B cell (primary cell): ENCODE results near the gene PPT2. TPM values are rescaled to one million over a fixed set of nuclear protein-coding genes. Genes with fewer than 3 reads are reported as not detected.

Source experiments
- ATAC-seq: fragments of 200-7000 bp; cut with Tn5 transposase; one replicate; pipeline ENCODE4 v1.10.0; 2021; ENCODE audit warnings: low read depth, mild to moderate bottlenecking, moderate number of reproducible peaks, moderate library complexity
- CTCF ChIA-PET: fragments of 350-600 bp; sonication (Branson Sonifier 250); formaldehyde crosslinking; loops from one replicate; lab custom pipeline; 2021; ENCODE audit warnings: antibody characterized with exemption, inconsistent platforms; lab: Charles Lee
- POLR2A ChIA-PET: fragments of 350-600 bp; sonication (Branson Sonifier 250); formaldehyde crosslinking; loops from one replicate; lab custom pipeline; 2021; ENCODE audit warnings: antibody characterized with exemption; lab: Charles Lee
- DNase-seq: peaks from one replicate; pipeline ENCODE4 v3.0.0; 2013
- H2AFZ ChIP-seq: 2 replicates; pipeline ENCODE4 v1.6.1; 2012; ENCODE audit warnings: mild to moderate bottlenecking, low read depth, low read length; ENCODE audit not compliant: insufficient read depth, poor library complexity, severe bottlenecking
- H3K27ac ChIP-seq, 2 donors: 1 replicate in 1 of 2; 2 replicates in 1 of 2; pipeline ENCODE4 v1.5.1; 2012 to 2013; ENCODE audit warnings: low read length in 2 of 2, mild to moderate bottlenecking in 2 of 2, moderate library complexity in 1 of 2
- H3K27me3 ChIP-seq, 4 experiments: fragments of 200-600 bp in 1 of 4; sonication (generic) in 1 of 4; replicated peaks in 1 of 4; 1 replicate in 2 of 4; 2 replicates in 2 of 4; pipeline versions ENCODE4 v1.6.1 to v1.7.0; 2013 to 2016; ENCODE audit warnings: low read length in 3 of 4, mild to moderate bottlenecking in 2 of 4, mixed read lengths in 1 of 4, moderate library complexity in 1 of 4; ENCODE audit not compliant: insufficient read depth in 4 of 4, control insufficient read depth in 3 of 4; ENCODE audit errors: control extremely low read depth in 1 of 4
- H3K36me3 ChIP-seq, 2 experiments: replicated peaks in 1 of 2; 1 replicate in 1 of 2; 2 replicates in 1 of 2; pipeline versions ENCODE4 v1.6.1 to v1.7.1; 2013; ENCODE audit warnings: low read length in 1 of 2; ENCODE audit not compliant: insufficient read depth in 2 of 2, control insufficient read depth in 1 of 2; ENCODE audit errors: control extremely low read depth in 1 of 2, extremely low read depth in 1 of 2
- H3K4me1 ChIP-seq, 2 donors: fragments of 200-600 bp in 1 of 2; sonication (generic) in 1 of 2; 1 replicate in 1 of 2; 2 replicates in 1 of 2; pipeline versions ENCODE4 v1.5.1 to v1.6.1; 2013 to 2017; ENCODE audit warnings: low read length in 2 of 2; ENCODE audit not compliant: control insufficient read depth in 2 of 2, insufficient read depth in 2 of 2
- H3K4me2 ChIP-seq: replicated peaks from 2 replicates; pipeline ENCODE3; 2012; ENCODE audit warnings: mild to moderate bottlenecking, low read depth, low read length; ENCODE audit not compliant: poor library complexity, severe bottlenecking
- H3K4me3 ChIP-seq, 5 experiments: fragments of 200-600 bp in 1 of 5; sonication (generic) in 1 of 5; 1 replicate in 3 of 5; 2 replicates in 2 of 5; pipeline versions ENCODE4 v1.5.1 to v1.7.0; 2011 to 2016; ENCODE audit warnings: low read length in 4 of 5, mild to moderate bottlenecking in 4 of 5, low read depth in 2 of 5, control low read depth in 1 of 5, moderate library complexity in 1 of 5; ENCODE audit not compliant: insufficient read depth in 1 of 5; ENCODE audit errors: control extremely low read depth in 1 of 5, extremely low read depth in 1 of 5
- H3K79me2 ChIP-seq: fragments of 200-600 bp; sonication (generic); one replicate; pipeline ENCODE4 v1.6.0; 2016; ENCODE audit warnings: low read length; ENCODE audit not compliant: control insufficient read depth, insufficient read depth
- H3K9ac ChIP-seq: fragments of 200-600 bp; sonication (generic); 2 replicates; pipeline ENCODE4 v1.6.1; 2017; ENCODE audit warnings: mild to moderate bottlenecking, low read length, moderate library complexity
- H3K9me3 ChIP-seq, 3 donors: one replicate each; pipeline versions ENCODE4 v1.6.1 to v1.7.1; 2013; ENCODE audit warnings: low read length in 2 of 3; ENCODE audit not compliant: control insufficient read depth in 2 of 3, insufficient read depth in 1 of 3; ENCODE audit errors: control extremely low read depth in 1 of 3
- H4K20me1 ChIP-seq: 2 replicates; pipeline ENCODE4 v1.6.0; 2012; ENCODE audit warnings: mild to moderate bottlenecking, low read length; ENCODE audit not compliant: insufficient read depth, control insufficient read depth, poor library complexity, severe bottlenecking
- H3K27ac Mint-ChIP-seq: one replicate; pipeline ENCODE4 v1.8.0; 2021; ENCODE audit warnings: mixed read lengths
- H3K27me3 Mint-ChIP-seq: one replicate; pipeline ENCODE4 v1.8.0; 2021; ENCODE audit warnings: mixed read lengths
- H3K4me1 Mint-ChIP-seq: one replicate; pipeline ENCODE4 v1.8.0; 2021; ENCODE audit warnings: mixed read lengths
- H3K4me3 Mint-ChIP-seq: one replicate; pipeline ENCODE4 v1.8.0; 2021; ENCODE audit warnings: mixed read lengths
- H3K9me3 Mint-ChIP-seq: one replicate; pipeline ENCODE4 v1.8.0; 2022; ENCODE audit warnings: mixed read lengths; ENCODE audit not compliant: insufficient read depth
- EZH2 ChIP-seq: IDR thresholded peaks from 2 replicates; pipeline ENCODE4 v1.6.1; 2012; ENCODE audit warnings: borderline replicate concordance, low read depth, mild to moderate bottlenecking, moderate library complexity, low read length; ENCODE audit not compliant: insufficient read depth, poor library complexity, severe bottlenecking
- WGBS: methylation state at CpG from one replicate; pipeline ENCODE4 v1.1.5; 2013; ENCODE audit warnings: missing lambda C conversion rate; ENCODE audit not compliant: insufficient coverage; 5-methylcytosine and 5-hydroxymethylcytosine counted together
- intact Hi-C: fragments of 100-400 bp; cut with micrococcal nuclease; formaldehyde crosslinking; loops from one replicate; pipeline ENCODE4 v1.10.0; 2022
- polyA plus RNA-seq: library from polyadenylated mRNA; depleted of rRNA; stranded (reverse); fragments of >200 nt; gene quantifications from 2 replicates; pipeline ENCODE4 v1.2.3, GENCODE V29; 2012
- total RNA-seq, 2 donors: library from RNA; stranded (reverse); fragments of 120-200 nt in 1 of 2; gene quantifications; 1 replicate in 1 of 2; 2 replicates in 1 of 2; pipeline versions ENCODE4 v1.2.3 to v1.2.4, GENCODE V29; 2013 to 2022
- TF ChIP-seq, protein P1 (sequence below): fragments of 200-600 bp; IDR thresholded peaks from one replicate; pipeline ENCODE4 v1.8.0; 2022; ENCODE audit warnings: antibody characterized with exemption, mild to moderate bottlenecking

Gene PPT2
- total and polyA plus RNA-seq, 2 donors (not counting 1 experiment from before 2014, with no cell fraction given), result 1.2 to 4.2 TPM

DNA sequence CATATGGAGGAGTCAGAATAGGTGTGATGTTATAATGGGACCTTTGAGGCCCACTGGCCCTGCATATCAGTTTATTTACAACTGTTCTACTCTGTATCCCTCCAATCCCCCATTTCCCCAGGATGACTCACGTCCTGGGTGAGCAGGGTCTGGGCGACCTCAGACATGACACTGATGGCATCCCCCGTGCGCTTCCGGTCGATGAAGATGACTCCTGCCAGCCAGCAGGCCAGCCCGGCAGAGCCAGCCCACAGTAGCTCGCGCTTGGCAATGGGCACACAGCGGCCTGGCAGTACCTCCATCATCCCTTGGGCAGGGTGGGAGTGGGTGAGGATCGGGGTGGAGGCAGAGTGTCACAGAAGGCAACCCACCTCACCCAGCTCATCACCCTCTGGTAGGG lies 16.4 kb downstream of the PPT2 start:
- H3K9me3 Mint-ChIP-seq, result no peaks in the 10 kb centered on the region
- Histone ChIP-seq H3K9me3 (no peaks in the 10 kb centered on the region), H2AFZ (no peak overlapping the region), H3K79me2 (peaks cover 6% of the 10 kb centered on the region), H3K27me3 (no peaks in the 10 kb centered on the region), H3K4me1 (peaks cover 7 to 23% of the 10 kb centered on the region in 2 donors), H3K4me2 (no peak overlapping the region), H3K9ac (no peak overlapping the region), H4K20me1 (no peaks in the 10 kb centered on the region), H3K27ac (no peak overlapping the region), H3K36me3 (peaks cover 7 to 23% of the 10 kb centered on the region in 2 experiments), H3K4me3 (no peak overlapping the region)
- peaks cover 26% of the 10 kb centered on the region for H3K4me1 Mint-ChIP-seq
- ChIA-PET POLR2A (no interaction called here), CTCF (interaction anchor here (1.1 kb wide), 1 partner anchor 51 kb away, joined by 3 read pairs; no protein-coding TSS in a partner anchor)
- no peak for DNase-seq
- no peak overlapping the region for H3K27ac Mint-ChIP-seq
- TF ChIP-seq, protein P1, sequence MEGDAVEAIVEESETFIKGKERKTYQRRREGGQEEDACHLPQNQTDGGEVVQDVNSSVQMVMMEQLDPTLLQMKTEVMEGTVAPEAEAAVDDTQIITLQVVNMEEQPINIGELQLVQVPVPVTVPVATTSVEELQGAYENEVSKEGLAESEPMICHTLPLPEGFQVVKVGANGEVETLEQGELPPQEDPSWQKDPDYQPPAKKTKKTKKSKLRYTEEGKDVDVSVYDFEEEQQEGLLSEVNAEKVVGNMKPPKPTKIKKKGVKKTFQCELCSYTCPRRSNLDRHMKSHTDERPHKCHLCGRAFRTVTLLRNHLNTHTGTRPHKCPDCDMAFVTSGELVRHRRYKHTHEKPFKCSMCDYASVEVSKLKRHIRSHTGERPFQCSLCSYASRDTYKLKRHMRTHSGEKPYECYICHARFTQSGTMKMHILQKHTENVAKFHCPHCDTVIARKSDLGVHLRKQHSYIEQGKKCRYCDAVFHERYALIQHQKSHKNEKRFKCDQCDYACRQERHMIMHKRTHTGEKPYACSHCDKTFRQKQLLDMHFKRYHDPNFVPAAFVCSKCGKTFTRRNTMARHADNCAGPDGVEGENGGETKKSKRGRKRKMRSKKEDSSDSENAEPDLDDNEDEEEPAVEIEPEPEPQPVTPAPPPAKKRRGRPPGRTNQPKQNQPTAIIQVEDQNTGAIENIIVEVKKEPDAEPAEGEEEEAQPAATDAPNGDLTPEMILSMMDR, result no peak
- no peak for TF ChIP-seq EZH2
- ATAC-seq, result no peak
- H3K4me3 Mint-ChIP-seq, result no peak overlapping the region
- H3K27me3 Mint-ChIP-seq, result no peaks in the 10 kb centered on the region
- WGBS, result 100% methylated on average over 7 of the region's 11 CpGs
- intact Hi-C loops, result no loop called here

DNA sequence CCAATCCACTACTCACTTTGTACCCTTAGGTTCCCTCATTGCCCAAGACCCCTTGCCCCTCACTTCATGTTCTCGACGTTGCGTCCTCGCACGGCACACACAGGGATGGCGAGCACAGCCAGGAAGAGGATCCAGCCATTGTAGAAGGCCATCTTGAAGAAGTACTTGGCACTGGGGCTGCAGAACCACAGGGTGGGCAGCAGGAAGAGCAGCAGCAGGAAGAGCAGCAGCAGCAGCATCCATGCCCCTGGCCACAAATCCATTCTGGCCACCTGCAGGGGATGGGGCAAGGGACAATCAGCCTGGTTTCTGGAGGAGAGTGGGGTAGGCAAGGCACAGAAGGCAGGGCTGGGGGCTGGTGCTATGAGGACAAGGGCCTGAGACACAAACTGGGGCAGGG lies 17.3 kb downstream of the PPT2 start:
- intact Hi-C loops, result no loop called here
- Histone ChIP-seq H3K4me2 (no peak overlapping the region), H3K4me1 (peaks cover 11 to 30% of the 10 kb centered on the region in 2 donors), H3K9ac (no peak overlapping the region), H3K27me3 (no peaks in the 10 kb centered on the region), H3K27ac (no peak overlapping the region), H4K20me1 (no peaks in the 10 kb centered on the region), H3K79me2 (peaks cover 12% of the 10 kb centered on the region), H2AFZ (no peak overlapping the region), H3K36me3 (peaks cover 7 to 23% of the 10 kb centered on the region in 2 experiments), H3K4me3 (no peak overlapping the region), H3K9me3 (no peaks in the 10 kb centered on the region)
- Mint-ChIP-seq H3K9me3 (no peaks in the 10 kb centered on the region), H3K27ac (no peak overlapping the region), H3K27me3 (no peaks in the 10 kb centered on the region), H3K4me1 (peaks cover 34% of the 10 kb centered on the region), H3K4me3 (no peak overlapping the region)
- 98% methylated on average over 6 of the region's 6 CpGs for WGBS
- no peak for ATAC-seq
- ChIA-PET CTCF (interaction anchor here (1.1 kb wide), 1 partner anchor 52 kb away, joined by 3 read pairs; no protein-coding TSS in a partner anchor), POLR2A (no interaction called here)
- TF ChIP-seq, protein P1, result no peak
- TF ChIP-seq EZH2, result no peak
- no peak for DNase-seq
